Gastrocnemius medialis (tissue), 4 donors: ENCODE measurements around the gene EPS8L2. TPM values are rescaled to one million over a fixed set of nuclear protein-coding genes. Genes with fewer than 3 reads are reported as not detected.

Source experiments
- ATAC-seq, 2 donors: fragments of 150-250 bp; one replicate each; pipeline ENCODE4 v1.9.1; 2016
- DNase-seq, 2 donors: peaks; one replicate each; pipeline ENCODE4 v3.0.0-alpha.2; 2019
- H3K27ac ChIP-seq, 4 donors: fragments of 200-600 bp; sonication (generic); 1 replicate in 1 of 4; 2 replicates in 3 of 4; pipeline ENCODE4 v1.5.1; 2016 to 2018; ENCODE audit warnings: mild to moderate bottlenecking in 2 of 4, moderate library complexity in 1 of 4
- H3K27me3 ChIP-seq, 3 donors: fragments of 200-600 bp; sonication (generic) in 2 of 3; 1 replicate in 1 of 3; 2 replicates in 2 of 3; pipeline versions ENCODE4 v1.5.1 to v1.6.0; 2016 to 2019; ENCODE audit warnings: mild to moderate bottlenecking in 1 of 3, moderate library complexity in 1 of 3
- H3K36me3 ChIP-seq, 2 donors: fragments of 200-600 bp; sonication (generic) in 1 of 2; one replicate each; pipeline ENCODE4 v1.5.1; 2017 to 2018
- H3K4me1 ChIP-seq, 2 donors: fragments of 200-600 bp; sonication (generic) in 1 of 2; one replicate each; pipeline ENCODE4 v1.5.1; 2016 to 2017; ENCODE audit warnings: mild to moderate bottlenecking in 2 of 2
- H3K4me3 ChIP-seq, 4 donors: fragments of 200-600 bp; sonication (generic) in 3 of 4; 1 replicate in 1 of 4; 2 replicates in 3 of 4; pipeline ENCODE4 v1.5.1; 2016 to 2019; ENCODE audit warnings: mild to moderate bottlenecking in 2 of 4
- H3K9me3 ChIP-seq, 3 donors: fragments of 200-600 bp; sonication (generic) in 2 of 3; 1 replicate in 1 of 3; 2 replicates in 2 of 3; pipeline ENCODE4 v1.5.1; 2016 to 2019
- POLR2A ChIP-seq, 2 donors: fragments of 450-650 bp; IDR thresholded peaks; one replicate each; pipeline ENCODE4 v1.6.1; 2017; ENCODE audit warnings: antibody characterized with exemption in 2 of 2, mild to moderate bottlenecking in 2 of 2, moderate library complexity in 2 of 2
- in situ Hi-C, 4 donors: fragments of 200-750 bp; cut with MboI; loops; one replicate each; pipeline versions ENCODE4 v1.15.0 to v1.8.0; 2017; ENCODE audit warnings: low sequenced_read_pairs in 4 of 4
- intact Hi-C: fragments of 100-400 bp; cut with DNase I; formaldehyde crosslinking; loops from one replicate; pipeline ENCODE4 v1.15.1; 2023; ENCODE audit warnings: low total_unique reads
- total RNA-seq, 4 donors: library from RNA; depleted of rRNA; stranded (reverse); fragments of >200 nt; gene quantifications; one replicate each; pipeline versions ENCODE4 v1.1.0 to v1.2.3, GENCODE V29; 2016
- TF ChIP-seq, protein P1 (sequence below), 5 experiments: fragments of 450-650 bp in 3 of 5; fragments of 200-600 bp in 2 of 5; sonication (generic) in 2 of 5; IDR thresholded peaks in 4 of 5; conservative IDR thresholded peaks in 1 of 5; 1 replicate in 4 of 5; 2 replicates in 1 of 5; pipeline ENCODE4 v1.5.1; 2016 to 2019; ENCODE audit warnings: antibody characterized with exemption in 5 of 5, mild to moderate bottlenecking in 3 of 5, moderate library complexity in 3 of 5

EPS8L2 gene
- total RNA-seq, 4 donors from 2014 or later, result 0.42 to 3.3 (median 1.8) TPM

DNA sequence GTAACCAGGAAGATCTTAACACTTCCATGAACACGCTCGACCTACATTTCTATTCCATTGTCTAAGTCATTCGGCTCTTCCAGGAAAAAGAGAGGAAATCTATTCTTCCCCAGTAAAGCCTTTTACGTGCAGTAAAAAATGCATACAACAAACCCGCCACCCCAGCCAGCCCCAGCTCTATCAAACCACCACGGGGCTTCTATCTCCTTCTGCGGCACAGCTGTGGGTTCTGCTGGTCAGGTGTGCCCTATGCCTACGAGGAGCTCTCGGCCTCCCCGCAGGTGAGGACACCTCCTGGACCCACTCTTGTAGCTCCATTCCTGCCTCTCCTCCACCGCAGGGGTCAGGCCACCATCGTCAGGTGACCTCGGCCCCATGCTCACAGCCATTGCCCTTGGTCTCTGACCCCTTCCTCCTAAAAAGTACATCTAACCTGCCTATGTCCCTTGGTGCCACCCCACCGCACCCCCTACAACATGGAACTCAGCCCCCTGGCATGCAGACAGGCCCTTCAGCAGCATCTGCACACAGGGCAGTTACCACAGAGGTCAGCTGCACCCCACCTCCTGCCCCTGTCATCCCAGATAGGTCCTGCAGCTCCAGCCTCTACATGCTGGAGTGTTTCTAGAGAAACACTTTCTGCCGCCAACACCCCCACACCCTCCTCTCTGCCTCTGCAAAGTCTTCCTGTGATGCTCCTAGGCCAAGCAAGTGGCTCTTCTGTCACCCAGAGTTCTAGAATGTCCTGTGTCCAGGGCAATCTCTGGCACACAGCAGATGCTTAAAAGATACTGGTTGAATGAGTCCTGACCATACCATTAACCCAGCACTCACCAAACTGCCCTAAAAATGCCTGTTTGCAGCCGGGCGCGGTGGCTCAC, 14.1 kb upstream of the EPS8L2 start:
- TF ChIP-seq, protein P1, sequence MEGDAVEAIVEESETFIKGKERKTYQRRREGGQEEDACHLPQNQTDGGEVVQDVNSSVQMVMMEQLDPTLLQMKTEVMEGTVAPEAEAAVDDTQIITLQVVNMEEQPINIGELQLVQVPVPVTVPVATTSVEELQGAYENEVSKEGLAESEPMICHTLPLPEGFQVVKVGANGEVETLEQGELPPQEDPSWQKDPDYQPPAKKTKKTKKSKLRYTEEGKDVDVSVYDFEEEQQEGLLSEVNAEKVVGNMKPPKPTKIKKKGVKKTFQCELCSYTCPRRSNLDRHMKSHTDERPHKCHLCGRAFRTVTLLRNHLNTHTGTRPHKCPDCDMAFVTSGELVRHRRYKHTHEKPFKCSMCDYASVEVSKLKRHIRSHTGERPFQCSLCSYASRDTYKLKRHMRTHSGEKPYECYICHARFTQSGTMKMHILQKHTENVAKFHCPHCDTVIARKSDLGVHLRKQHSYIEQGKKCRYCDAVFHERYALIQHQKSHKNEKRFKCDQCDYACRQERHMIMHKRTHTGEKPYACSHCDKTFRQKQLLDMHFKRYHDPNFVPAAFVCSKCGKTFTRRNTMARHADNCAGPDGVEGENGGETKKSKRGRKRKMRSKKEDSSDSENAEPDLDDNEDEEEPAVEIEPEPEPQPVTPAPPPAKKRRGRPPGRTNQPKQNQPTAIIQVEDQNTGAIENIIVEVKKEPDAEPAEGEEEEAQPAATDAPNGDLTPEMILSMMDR (IDR thresholded peaks at IDR 0.05 in 4 of 5, conservative IDR thresholded peaks at IDR 0.05 in 1 of 5), result no peak
- no peak for TF ChIP-seq POLR2A (IDR thresholded peaks at IDR 0.05)
- in situ Hi-C loops (no loop called here), intact Hi-C loops (no loop called here)
- Histone ChIP-seq H3K4me3 (no peak overlapping the region), H3K27me3 (no peaks in the 10 kb centered on the region), H3K9me3 (no peaks in the 10 kb centered on the region), H3K4me1 (peaks cover 17 to 20% of the 10 kb centered on the region in 2 donors), H3K36me3 (peaks cover 0 to 11% of the 10 kb centered on the region in 2 donors), H3K27ac (no peak overlapping the region)
- DNase-seq (no peak), ATAC-seq (no peak)

DNA sequence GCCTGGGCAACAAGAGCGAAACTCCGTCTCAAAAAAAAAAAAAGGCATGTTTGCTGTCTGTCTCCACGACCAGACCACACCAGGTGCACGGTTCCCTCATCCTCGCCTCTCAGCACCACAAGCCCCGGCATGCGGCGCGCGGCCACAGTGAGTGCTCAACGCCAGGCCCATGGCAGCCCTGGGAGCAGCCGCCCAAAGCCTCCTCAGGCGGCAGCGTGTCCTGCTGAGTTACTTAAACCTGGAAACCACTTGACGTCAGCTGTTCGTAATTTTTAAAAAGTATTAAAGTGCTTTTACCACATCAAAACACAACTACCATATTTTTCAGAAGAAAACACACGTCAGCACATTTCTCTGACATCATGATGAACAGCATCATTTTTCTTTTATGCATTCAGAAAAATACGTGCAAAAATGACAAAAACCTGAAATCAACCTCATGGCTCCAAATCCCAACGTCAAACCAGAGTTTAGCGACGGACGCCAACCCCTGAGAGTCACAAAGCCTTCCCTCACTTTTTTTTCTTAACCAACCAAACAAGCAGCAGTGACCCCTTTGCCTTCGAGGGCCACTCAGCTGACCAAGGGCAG, 13.1 kb upstream of the EPS8L2 start:
- Histone ChIP-seq H3K27me3 (no peaks in the 10 kb centered on the region), H3K36me3 (peaks cover 0 to 4% of the 10 kb centered on the region in 2 donors), H3K27ac (peak overlapping the region; percentile 29 to 97 (median 72)), H3K4me1 (peaks cover 26 to 29% of the 10 kb centered on the region in 2 donors), H3K9me3 (no peaks in the 10 kb centered on the region), H3K4me3 (peak overlapping the region in 1 of 4 donors; percentile 49)
- no peak for ATAC-seq
- TF ChIP-seq POLR2A (IDR thresholded peaks at IDR 0.05), result no peak
- TF ChIP-seq, protein P1 (IDR thresholded peaks at IDR 0.05 in 4 of 5, conservative IDR thresholded peaks at IDR 0.05 in 1 of 5), result no peak
- in situ Hi-C loops (no loop called here), intact Hi-C loops (no loop called here)
- DNase-seq, result no peak

GRCh38 chr11:693415-693831, 12.6 kb upstream of the EPS8L2 start:
- Histone ChIP-seq H3K4me1 (peaks cover 31 to 34% of the 10 kb centered on the region in 2 donors), H3K4me3 (peak overlapping the region; percentile 11 to 86 (median 42)), H3K9me3 (no peaks in the 10 kb centered on the region), H3K27me3 (no peaks in the 10 kb centered on the region), H3K36me3 (no peaks in the 10 kb centered on the region), H3K27ac (peak overlapping the region; percentile 29 to 97 (median 72))
- no peak for TF ChIP-seq POLR2A (IDR thresholded peaks at IDR 0.05)
- TF ChIP-seq, protein P1 (IDR thresholded peaks at IDR 0.05 in 4 of 5, conservative IDR thresholded peaks at IDR 0.05 in 1 of 5), result no peak
- DNase-seq, result no peak
- intact Hi-C loops, result no loop called here
- no peak for ATAC-seq
- in situ Hi-C loops, result no loop called here

- DNase-seq, result no peak
- peaks cover 33 to 35% of the 10 kb centered on the region in 2 donors for H3K4me1 ChIP-seq
These were observed 12.0 kb upstream of the EPS8L2 start for GRCh38 chr11:693887-694562.

More at GRCh38 chr11:693887-694562, 12.0 kb upstream of the EPS8L2 start:
- Histone ChIP-seq H3K9me3 (no peaks in the 10 kb centered on the region), H3K36me3 (no peaks in the 10 kb centered on the region), H3K27ac (peak overlapping the region; percentile 29 to 97 (median 72)), H3K27me3 (no peaks in the 10 kb centered on the region), H3K4me3 (peak overlapping the region; percentile 49 to 92 (median 89))
- ATAC-seq, result no peak
- in situ Hi-C loops (no loop called here), intact Hi-C loops (no loop called here)
- no peak for TF ChIP-seq POLR2A (IDR thresholded peaks at IDR 0.05)
- TF ChIP-seq, protein P1 (IDR thresholded peaks at IDR 0.05 in 4 of 5, conservative IDR thresholded peaks at IDR 0.05 in 1 of 5), result no peak
